GM10266 (cell line): Measurements from ENCODE around the gene PTRH1.

Experiments used
- DNase-seq: peaks from one replicate; pipeline ENCODE4 v3.0.0; 2012; ENCODE audit errors: extremely low spot score
- CTCF ChIP-seq: IDR thresholded peaks from 2 replicates; pipeline ENCODE4 v1.5.1; 2012; ENCODE audit warnings: mild to moderate bottlenecking, low read depth; ENCODE audit not compliant: control insufficient read depth, insufficient read depth; ENCODE audit errors: missing control alignments

The PTRH1 gene

GRCh38 chr9:127756233-127756632 is 40.8 kb upstream of the PTRH1 start:
- no peak for TF ChIP-seq CTCF
- no peak for DNase-seq

- no peak for DNase-seq
- TF ChIP-seq CTCF, result no peak
These were observed 39.9 kb upstream of the PTRH1 start for GRCh38 chr9:127755061-127756060.

GRCh38 chr9:127754099-127755060 is 38.9 kb upstream of the PTRH1 start:
- DNase-seq, result no peak
- no peak for TF ChIP-seq CTCF

- no peak for TF ChIP-seq CTCF
- no peak for DNase-seq
These were observed 38.2 kb upstream of the PTRH1 start for GRCh38 chr9:127753622-127754021.

GRCh38 chr9:127753148-127753547 is 37.7 kb upstream of the PTRH1 start:
- no peak for TF ChIP-seq CTCF
- no peak for DNase-seq

GRCh38 chr9:127751269-127752054 is 36.0 kb upstream of the PTRH1 start:
- DNase-seq, result no peak
- TF ChIP-seq CTCF, result no peak
